ENCODE results near the gene FSCN2.

- no peak for TF ChIP-seq CTCF (IDR thresholded peaks at IDR 0.05)
- no peak for TF ChIP-seq MAX (IDR thresholded peaks at IDR 0.05; ENCODE audit: low read depth)
- TF ChIP-seq GATA2 (CRISPR knock-in tag; IDR thresholded peaks at IDR 0.05): no peak
Measured at GRCh38 chr17:81540676-81541027, 12.5 kb downstream of the FSCN2 start.

All from SK-N-SH (cell line).